ENCODE results near the gene C19orf73.

The C19orf73 gene

GRCh38 chr19:49120868-49121267 lies 1.9 kb upstream of the C19orf73 start:
- no peak for DNase-seq

DNA sequence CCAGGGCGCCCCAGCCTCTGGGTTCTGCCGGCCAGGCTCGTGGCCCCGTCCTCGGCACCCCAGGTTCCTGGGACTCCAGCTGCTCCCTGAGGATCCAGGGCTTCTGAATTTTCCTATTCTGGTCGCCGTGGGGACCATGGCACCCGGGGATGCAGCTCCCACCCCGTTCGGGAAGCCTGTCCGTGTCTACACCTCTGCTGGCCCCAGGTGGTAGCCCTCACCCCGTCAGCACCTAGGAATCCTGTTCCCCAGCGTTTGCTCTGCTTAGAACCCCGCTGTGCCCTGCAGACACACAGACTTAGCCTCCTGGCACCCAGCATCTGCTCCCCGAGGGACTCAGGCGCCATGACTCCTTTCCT lies 1.4 kb upstream of the C19orf73 start:
- no peak for DNase-seq

DNA sequence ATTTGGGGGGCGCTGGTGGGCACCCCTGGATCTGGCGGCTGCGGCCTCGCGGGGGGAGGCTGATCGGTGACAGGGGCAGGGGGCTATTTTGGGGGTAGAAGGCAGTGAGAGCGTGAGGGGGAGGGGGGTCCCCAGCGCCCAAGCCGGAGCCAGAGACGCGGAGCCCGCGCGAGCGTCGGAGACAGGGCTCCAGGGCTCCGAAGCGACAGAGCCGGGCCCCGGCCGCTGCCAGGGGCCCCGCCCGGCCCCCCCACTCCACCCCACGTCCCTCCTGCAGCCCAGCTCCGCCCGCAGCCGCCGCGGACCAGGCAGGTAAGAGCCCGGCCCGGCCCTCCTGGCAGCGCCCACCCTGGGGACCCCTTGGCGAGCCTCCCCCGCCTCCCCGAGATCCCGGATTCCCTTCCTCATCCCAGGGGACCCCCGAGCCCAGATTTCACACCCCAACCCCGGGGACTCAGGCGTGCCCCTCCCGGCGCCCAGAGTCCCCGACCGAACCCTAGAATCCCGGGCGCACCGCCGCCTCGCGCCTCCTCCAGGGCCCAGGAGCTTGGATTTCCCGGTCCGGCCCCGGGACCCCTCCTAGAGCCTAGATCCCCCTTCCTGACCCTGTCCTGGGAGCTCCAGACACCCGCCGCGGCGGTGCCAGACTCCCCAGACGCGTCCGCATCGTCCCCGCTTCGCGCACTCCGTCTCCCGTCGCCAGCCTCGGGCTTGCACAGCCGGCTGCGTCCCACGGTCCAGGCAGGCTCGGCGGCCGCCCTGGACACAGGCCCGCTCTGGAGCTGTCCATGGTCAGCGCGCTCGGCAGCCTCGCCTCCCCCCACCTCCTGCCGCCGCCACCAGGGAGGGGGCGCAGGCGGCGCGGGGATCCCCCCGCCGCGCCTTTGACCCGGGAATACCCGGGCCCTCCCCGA lies 725 bp upstream of the C19orf73 start, which contains the start of gene PPFIA3:
PPFIA3 (plus strand) TSS at position 134 of the 914 bp plus-strand sequence. CDS start 8,330 bp downstream, outside the sequence.
- peak; percentile 46 for DNase-seq

GRCh38 chr19:49117677-49118564 lies 1.0 kb downstream of the C19orf73 start:
- DNase-seq = no peak

DNA sequence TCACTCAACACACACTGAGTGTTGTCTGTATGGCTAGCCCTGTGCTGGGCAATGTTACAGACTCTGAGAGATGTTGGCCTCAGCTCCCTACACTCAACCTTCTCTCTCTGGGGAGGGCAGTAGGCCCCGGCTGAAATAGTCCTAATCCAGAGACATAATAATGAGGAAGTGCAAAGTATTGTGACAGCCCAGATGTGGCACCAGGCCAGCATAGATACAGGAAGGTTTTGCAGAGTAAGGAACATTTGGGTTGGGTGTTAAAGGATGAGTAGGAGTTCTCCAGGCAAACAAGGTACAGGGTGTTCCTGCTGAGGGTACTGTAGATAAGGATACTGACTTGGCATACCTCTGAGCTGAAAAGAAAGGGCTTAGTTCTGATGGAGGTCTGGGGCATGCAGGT lies 2.4 kb downstream of the C19orf73 start:
- DNase-seq = no peak

DNA sequence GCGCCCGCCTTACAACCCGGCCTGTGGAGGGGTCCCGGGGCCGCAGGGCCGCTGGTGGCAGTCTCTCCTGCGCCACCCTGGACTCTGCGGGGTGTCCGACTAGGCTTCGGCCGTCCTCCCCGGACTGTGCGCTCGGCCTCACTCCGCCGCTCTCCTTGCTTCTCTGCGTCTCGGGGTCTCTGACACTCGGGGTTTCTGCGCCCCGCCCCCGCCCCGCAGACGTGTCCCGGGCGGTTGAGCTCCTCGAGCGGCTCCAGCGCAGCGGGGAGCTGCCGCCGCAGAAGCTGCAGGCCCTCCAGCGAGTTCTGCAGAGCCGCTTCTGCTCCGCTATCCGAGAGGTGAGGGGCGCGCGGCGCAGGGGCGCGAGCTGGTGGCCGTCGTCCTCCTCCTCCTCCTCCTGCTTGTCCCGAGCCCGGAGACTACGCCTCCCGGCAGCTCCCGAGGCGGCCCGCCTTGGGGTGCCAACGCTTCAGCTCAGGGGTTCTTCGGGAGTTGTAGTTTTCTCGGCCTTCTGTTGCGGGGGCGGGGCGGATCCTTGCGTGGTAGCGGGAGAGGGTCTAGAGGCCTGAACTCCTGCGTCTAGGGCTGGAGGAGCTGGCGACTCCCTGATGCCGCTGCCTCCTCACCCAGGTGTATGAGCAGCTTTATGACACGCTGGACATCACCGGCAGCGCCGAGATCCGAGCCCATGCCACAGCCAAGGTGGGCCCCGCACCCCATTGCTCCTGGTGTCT lies 4.1 kb downstream of the C19orf73 start:
- peak; percentile 55 for DNase-seq

DNA sequence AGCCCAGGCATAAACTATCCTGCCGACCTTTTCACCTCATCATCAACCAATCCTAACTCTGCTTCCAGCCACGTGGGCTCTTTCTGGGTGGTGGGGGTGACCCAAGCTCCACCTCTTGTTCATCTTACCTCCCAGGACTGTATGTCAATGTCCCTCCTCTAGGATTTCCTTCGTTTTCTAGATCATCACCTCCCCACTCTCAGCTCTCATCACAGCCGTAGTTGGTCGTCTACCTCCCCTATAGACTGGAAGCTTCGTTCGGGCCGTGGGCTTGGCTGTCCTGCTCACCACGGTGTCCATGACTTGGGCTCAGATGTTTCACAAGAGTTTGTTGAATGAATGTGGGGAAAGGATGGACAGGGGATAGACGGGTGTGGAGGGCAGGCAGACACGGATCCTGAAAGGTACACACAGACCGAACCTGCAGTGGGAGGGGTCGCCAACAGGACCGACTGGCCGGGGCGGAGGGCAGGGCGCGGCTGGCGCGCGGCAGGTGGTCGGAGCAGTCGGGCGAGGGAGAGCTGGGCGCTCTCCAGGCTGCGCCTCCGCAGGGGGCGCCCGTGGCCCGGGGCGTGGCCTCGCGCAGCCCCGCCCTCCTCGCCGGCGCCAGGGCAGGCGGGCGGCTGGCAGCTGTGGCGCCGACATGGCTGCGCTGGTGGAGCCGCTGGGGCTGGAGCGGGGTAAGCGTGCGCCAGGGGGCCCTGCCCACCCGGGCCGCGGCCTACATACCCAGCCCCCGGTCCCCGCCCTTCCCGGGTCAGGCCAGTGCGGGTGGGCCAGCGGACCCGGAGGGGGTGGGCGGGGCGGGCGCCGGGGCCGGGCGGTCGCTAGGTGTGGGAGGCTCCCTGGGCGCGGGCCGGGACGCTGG lies 4.9 kb downstream of the C19orf73 start, which contains the start of gene LIN7B:
LIN7B (plus strand) TSS at position 609 of the 868 bp plus-strand sequence; CDS start at position 644, 35 bp downstream.
- peak; percentile 72 for DNase-seq

DNA sequence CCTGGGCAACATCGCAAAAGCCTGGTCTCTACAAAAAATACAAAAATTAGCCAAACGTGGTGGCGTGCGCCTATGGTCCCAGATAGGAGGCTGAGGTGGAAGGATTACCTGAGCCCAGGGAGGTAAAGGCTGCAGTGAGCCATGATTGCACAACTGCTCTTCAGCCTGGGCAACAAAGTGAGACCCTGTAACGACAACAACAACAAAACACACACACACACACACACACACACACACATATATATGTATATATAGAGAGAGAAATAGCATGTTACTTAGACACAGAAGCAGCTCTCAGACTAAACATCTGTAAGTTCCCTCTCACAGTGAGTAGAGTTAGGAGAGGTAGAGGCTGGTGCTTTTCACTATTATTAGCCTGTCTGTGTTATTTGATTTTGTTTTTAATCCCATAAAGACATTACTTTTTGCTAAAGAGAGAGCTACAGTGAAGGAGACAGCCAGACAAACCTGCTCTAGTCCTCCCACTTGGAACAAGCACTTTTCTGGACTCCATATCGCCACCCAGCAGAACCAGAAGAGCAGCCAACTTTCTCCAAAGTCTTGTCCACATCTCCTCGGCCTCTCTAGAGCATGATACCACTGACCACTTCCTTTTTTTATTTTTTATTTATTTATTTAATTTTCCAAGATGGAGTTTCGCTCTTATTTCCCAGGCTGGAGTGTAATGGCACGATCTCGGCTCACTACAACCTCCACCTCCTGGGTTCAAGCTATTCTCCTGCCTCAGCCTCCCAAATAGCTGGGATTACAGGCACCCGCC lies 7.5 kb downstream of the C19orf73 start:
- no peak for DNase-seq

DNA sequence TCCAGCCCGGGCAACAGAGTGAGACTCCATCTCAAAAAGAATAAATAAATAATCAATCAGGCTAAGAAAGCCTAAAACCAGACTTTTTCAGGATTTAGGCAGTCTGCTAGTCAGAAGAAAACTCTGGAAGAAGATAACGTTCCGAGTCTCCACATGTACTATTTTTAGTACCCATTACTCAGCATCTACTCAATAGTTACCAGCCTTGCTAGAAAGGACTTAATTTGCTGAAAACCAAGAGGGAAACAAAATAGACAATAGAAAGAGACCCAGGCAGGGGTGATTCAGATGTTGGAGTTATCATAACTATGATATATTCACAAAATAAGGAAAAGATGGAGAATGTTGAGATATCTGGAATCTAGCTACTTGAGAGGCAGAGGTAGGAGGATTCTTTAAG lies 8.4 kb downstream of the C19orf73 start:
- DNase-seq = no peak

DNA sequence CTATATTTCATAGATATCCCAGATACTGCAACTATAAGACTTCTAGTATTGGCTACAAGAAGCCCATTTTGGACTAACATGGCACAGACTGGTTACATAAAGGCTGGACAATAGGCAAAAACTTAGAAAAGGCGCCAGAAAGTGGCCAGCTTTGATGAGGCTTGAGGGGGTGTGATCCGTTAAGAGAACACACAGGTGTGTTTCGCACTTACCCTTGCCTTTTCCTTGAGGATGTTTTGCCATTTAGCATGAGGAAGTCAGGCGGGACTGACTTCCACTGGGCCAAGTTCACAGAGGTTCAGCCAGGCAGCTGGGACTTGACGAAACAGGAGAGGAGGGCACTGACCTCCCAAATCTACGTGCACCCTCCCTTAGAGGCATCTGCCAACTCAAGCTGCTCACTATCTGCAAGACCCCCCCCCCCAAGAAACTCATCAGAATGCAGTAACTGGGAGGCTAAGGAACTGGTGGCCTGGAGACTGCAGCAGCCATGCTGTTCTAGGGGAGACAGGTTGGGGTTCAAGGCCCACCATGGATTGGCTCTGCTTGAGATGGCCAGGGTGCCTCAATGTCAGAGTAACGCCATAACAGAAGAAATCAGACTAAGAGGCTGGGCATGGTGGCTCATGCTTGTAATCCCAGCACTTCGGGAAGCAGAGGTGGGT lies 9.2 kb downstream of the C19orf73 start:
- DNase-seq = no peak

GRCh38 chr19:49109051-49109450 lies 9.9 kb downstream of the C19orf73 start:
- DNase-seq = no peak

DNA sequence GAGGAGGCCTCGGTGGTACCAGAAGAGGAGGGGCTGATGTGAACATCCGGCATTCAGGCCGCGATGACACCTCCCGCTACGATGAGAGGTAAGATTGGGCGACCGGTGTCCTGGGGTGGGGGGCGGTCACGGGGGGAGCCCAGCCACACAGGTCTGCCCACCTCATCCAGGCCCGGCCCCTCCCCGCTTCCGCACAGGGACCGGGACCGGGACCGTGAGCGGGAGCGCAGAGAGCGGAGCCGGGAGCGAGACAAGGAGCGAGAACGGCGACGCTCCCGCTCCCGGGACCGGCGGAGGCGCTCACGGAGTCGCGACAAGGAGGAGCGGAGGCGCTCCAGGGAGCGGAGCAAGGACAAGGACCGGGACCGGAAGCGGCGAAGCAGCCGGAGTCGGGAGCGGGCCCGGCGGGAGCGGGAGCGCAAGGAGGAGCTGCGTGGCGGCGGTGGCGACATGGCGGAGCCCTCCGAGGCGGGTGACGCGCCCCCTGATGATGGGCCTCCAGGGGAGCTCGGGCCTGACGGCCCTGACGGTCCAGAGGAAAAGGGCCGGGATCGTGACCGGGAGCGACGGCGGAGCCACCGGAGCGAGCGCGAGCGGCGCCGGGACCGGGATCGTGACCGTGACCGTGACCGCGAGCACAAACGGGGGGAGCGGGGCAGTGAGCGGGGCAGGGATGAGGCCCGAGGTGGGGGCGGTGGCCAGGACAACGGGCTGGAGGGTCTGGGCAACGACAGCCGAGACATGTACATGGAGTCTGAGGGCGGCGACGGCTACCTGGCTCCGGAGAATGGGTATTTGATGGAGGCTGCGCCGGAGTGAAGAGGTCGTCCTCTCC lies 11.1 kb downstream of the C19orf73 start:
- no peak for DNase-seq

DNA sequence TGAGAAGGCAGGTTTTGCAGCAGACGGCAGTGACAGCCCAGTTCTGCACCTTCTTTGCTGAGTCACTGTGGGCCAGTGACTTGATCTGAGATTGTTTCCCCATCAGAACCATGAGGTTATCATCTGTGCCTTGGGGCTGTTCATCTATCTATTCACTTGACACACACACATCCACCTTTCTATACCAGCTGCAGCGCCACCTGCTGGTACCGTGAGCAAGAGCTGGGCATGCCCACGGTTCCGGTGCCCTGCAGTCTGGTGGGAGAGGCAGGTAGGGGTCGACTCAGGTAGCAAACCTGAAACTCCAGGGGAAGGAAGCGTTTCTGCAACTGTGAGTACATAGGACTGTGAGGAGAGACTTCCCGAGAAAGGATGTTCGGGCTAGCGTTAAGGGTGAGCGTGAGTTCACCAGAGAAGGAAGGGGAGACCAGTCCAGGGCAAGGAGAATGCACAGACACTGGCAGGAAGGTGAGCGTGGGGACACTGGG lies 12.3 kb downstream of the C19orf73 start:
- peak; percentile 40 for DNase-seq

DNA sequence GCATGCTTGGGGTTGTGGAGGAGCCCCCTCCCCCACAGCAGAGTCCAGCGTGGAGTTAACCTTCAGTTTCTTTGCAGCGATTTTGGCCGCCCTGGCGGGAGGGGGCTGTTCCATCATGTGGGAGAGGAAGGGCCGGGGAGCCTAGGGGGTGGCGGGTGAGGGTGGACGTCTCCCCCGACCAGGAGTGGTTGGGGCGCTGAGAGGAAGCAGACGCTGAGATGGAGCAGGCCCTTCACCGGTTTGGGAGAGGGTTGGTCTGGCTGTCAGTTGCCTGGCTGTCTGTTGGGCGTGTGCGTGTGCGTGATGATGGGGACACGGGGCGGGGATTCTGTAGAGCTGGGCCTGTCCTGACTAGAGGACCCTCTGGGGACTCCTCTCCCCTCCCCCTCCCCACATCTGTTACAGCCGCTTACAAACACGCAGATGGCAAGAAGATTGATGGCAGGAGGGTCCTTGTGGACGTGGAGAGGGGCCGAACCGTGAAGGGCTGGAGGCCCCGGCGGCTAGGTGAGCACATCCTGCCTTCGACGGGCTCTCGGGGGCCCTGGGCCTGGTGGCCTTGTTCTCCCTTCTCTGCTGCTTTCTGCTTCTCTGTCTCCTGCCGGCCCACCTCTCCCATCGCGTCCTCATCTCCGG lies 14.6 kb downstream of the C19orf73 start:
- no peak for DNase-seq

- no peak for DNase-seq
These were observed 15.4 kb downstream of the C19orf73 start for GRCh38 chr19:49103331-49104085.

DNA sequence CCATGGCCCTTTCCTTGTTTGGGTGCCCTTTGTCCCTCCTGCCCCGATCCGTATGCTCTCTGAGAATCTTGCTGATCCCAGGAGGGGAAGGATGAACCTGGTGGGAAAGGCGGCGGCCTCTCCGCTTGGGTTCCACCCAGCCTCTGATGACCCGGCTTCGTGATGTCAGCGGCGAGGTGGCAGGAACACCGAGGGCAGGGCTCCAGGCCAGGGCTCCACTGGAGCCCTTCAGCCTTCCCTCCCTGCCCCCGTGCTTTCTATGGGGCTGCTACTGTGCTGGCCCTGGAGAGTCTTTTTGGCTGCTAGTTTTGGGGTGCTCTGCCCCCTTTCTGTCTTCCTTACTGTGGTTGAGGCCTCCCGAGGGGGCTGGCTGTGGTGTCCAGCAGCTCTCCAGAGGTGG lies 16.6 kb downstream of the C19orf73 start:
- DNase-seq = no peak

DNA sequence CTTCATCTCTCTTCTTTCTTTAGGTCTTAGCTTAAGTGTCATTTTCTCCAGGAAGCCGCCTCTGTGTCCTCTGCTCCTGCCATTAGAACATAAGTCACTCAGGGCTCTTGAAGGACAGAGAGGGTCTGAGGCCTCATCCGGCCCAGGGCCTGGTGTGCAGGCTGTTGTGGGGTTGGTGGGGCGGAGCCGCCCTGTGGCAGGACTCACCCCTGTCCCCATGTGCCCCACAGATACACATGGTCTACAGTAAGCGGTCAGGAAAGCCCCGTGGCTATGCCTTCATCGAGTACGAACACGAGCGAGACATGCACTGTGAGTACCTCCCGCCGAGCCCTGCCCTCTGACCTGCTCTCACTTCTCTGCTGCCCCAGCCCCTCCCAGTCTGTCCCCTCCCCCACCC lies 17.8 kb downstream of the C19orf73 start:
- DNase-seq = no peak

- DNase-seq = no peak
These were observed 20.1 kb downstream of the C19orf73 start for GRCh38 chr19:49098795-49099194.

Data from NCI-H146 (cell line).